IMR-90 (cell line): ENCODE data around the gene RAB36. TPM values are rescaled to one million over a fixed set of nuclear protein-coding genes. Genes with fewer than 3 reads are reported as not detected.

Experiments
- ATAC-seq: fragments of 200-7000 bp; cut with Tn5 transposase; 2 replicates; pipeline ENCODE4 v1.9.1; 2020; ENCODE audit warnings: low read depth, mild to moderate bottlenecking, moderate library complexity
- BruUV-seq: library from RNA; stranded (reverse); fragments of 400-500 nt; replicated peaks from 2 replicates; lab custom pipeline; 2021; lab: Mats Ljungman, UMichigan
- CTCF ChIA-PET: fragments of 300-600 bp; formaldehyde crosslinking; extraction: SDS; loops from one replicate; lab custom pipeline; 2021; ENCODE audit warnings: antibody characterized with exemption; lab: Yijun Ruan, JAX
- POLR2A ChIA-PET: fragments of 300-600 bp; sonication (Branson Sonifier 250); formaldehyde crosslinking; loops from one replicate; lab custom pipeline; 2022; ENCODE audit warnings: antibody characterized with exemption; ENCODE audit not compliant: unreplicated experiment; lab: Charles Lee
- DNase-seq: peaks from one replicate; pipeline ENCODE4 v3.0.0; 2013
- H2AFZ ChIP-seq: replicated peaks from 2 replicates; pipeline ENCODE3; 2013; ENCODE audit warnings: low read length, mild to moderate bottlenecking; ENCODE audit not compliant: poor library complexity
- H2AK5ac ChIP-seq: 2 replicates; pipeline ENCODE4 v1.6.1; 2013; ENCODE audit warnings: low read depth, low read length, inconsistent platforms
- H2AK9ac ChIP-seq: replicated peaks from 2 replicates; pipeline ENCODE3; 2013; ENCODE audit warnings: mild to moderate bottlenecking, low read depth, low read length, moderate library complexity; ENCODE audit not compliant: poor library complexity
- H2BK120ac ChIP-seq: 2 replicates; pipeline ENCODE4 v1.6.1; 2013; ENCODE audit warnings: low read depth, low read length, inconsistent platforms
- H2BK15ac ChIP-seq: 3 replicates; pipeline ENCODE4 v1.6.1; 2013; ENCODE audit warnings: low read depth, low read length, inconsistent platforms
- H2BK20ac ChIP-seq: 2 replicates; pipeline ENCODE4 v1.6.1; 2013; ENCODE audit warnings: low read depth, mild to moderate bottlenecking, inconsistent platforms, low read length, moderate library complexity
- H2BK5ac ChIP-seq: 2 replicates; pipeline ENCODE4 v1.6.1; 2013; ENCODE audit warnings: mild to moderate bottlenecking, low read depth, low read length, inconsistent platforms; ENCODE audit not compliant: poor library complexity, severe bottlenecking
- H3K14ac ChIP-seq: replicated peaks from 2 replicates; pipeline ENCODE4 v1.6.1; 2013; ENCODE audit warnings: low read depth, low read length, inconsistent platforms
- H3K18ac ChIP-seq: 2 replicates; pipeline ENCODE4 v1.6.1; 2013; ENCODE audit warnings: low read depth, low read length, control low read depth
- H3K23ac ChIP-seq: 2 replicates; pipeline ENCODE4 v1.6.1; 2013; ENCODE audit warnings: low read depth, low read length, inconsistent platforms
- H3K27ac ChIP-seq: 2 replicates; pipeline ENCODE4 v1.5.1; 2013; ENCODE audit warnings: mild to moderate bottlenecking, control low read depth, low read length; ENCODE audit not compliant: insufficient read depth
- H3K27me3 ChIP-seq: 2 replicates; pipeline ENCODE4 v1.6.1; 2013; ENCODE audit warnings: low read length; ENCODE audit not compliant: control insufficient read depth, insufficient read depth
- H3K36me3 ChIP-seq: 2 replicates; pipeline ENCODE4 v1.6.1; 2013; ENCODE audit warnings: low read length, mixed read lengths; ENCODE audit not compliant: control insufficient read depth, insufficient read depth
- H3K4ac ChIP-seq: 2 replicates; pipeline ENCODE4 v1.6.1; 2013; ENCODE audit warnings: low read depth, low read length, inconsistent platforms
- H3K4me1 ChIP-seq: 2 replicates; pipeline ENCODE4 v1.6.1; 2013; ENCODE audit warnings: low read length, mixed read lengths; ENCODE audit not compliant: control insufficient read depth, insufficient read depth
- H3K4me2 ChIP-seq: 2 replicates; pipeline ENCODE4 v1.6.1; 2013; ENCODE audit warnings: low read depth, mild to moderate bottlenecking, control low read depth, low read length, moderate library complexity
- H3K4me3 ChIP-seq: 2 replicates; pipeline ENCODE4 v1.5.1; 2013; ENCODE audit warnings: low read depth, mild to moderate bottlenecking, control low read depth, low read length, moderate library complexity; ENCODE audit not compliant: insufficient read depth
- H3K56ac ChIP-seq: 2 replicates; pipeline ENCODE4 v1.6.1; 2013; ENCODE audit warnings: low read length, inconsistent platforms; ENCODE audit not compliant: insufficient read depth; ENCODE audit errors: extremely low read depth
- H3K79me1 ChIP-seq, 2 experiments: 2 replicates each; pipeline ENCODE4 v1.6.1; 2013; ENCODE audit warnings: low read length in 2 of 2, inconsistent platforms in 1 of 2, low read depth in 1 of 2
- H3K9ac ChIP-seq: 2 replicates; pipeline ENCODE4 v1.6.1; 2013; ENCODE audit warnings: low read depth, low read length, control low read depth
- H3K9me1 ChIP-seq: 2 replicates; pipeline ENCODE4 v1.6.1; 2013; ENCODE audit warnings: low read length, inconsistent platforms; ENCODE audit not compliant: insufficient read depth
- H3K9me3 ChIP-seq: 2 replicates; pipeline ENCODE4 v1.6.1; 2013; ENCODE audit warnings: low read length; ENCODE audit not compliant: control insufficient read depth, insufficient read depth
- H4K20me1 ChIP-seq: 2 replicates; pipeline ENCODE4 v1.6.1; 2013; ENCODE audit warnings: low read length, inconsistent platforms; ENCODE audit not compliant: insufficient read depth
- H4K5ac ChIP-seq: 2 replicates; pipeline ENCODE4 v1.6.1; 2013; ENCODE audit warnings: mild to moderate bottlenecking, low read depth, low read length, control low read depth
- H4K8ac ChIP-seq, 2 experiments: 2 replicates each; pipeline ENCODE4 v1.6.1; 2013; ENCODE audit warnings: low read depth in 2 of 2, low read length in 2 of 2, control low read depth in 1 of 2, inconsistent platforms in 1 of 2
- H4K91ac ChIP-seq: 2 replicates; pipeline ENCODE4 v1.6.1; 2013; ENCODE audit warnings: low read depth, low read length, inconsistent platforms; ENCODE audit not compliant: insufficient read depth
- BHLHE40 ChIP-seq: fragments of 150-350 bp; IDR thresholded peaks from 2 replicates; pipeline ENCODE4 v1.6.1; 2016; ENCODE audit warnings: mild to moderate bottlenecking, low read depth, low read length
- CEBPB ChIP-seq: IDR thresholded peaks from 2 replicates; pipeline ENCODE4 v1.6.1; 2012; ENCODE audit warnings: low read depth, low read length, improper control_type of control experiment
- CHD1 ChIP-seq: IDR thresholded peaks from 2 replicates; pipeline ENCODE4 v1.6.1; 2012; ENCODE audit warnings: low read depth, low read length, improper control_type of control experiment
- CTCF ChIP-seq: conservative IDR thresholded peaks from 2 replicates; pipeline ENCODE4 v1.5.1; 2012; ENCODE audit warnings: mild to moderate bottlenecking, low read depth, low read length, improper control_type of control experiment
- FOS ChIP-seq: fragments of 150-350 bp; IDR thresholded peaks from 2 replicates; pipeline ENCODE4 v1.6.1; 2016; ENCODE audit warnings: low read depth, low read length
- MAFK ChIP-seq: IDR thresholded peaks from 2 replicates; pipeline ENCODE4 v1.6.1; 2012; ENCODE audit warnings: low read depth, low read length, improper control_type of control experiment
- MAZ ChIP-seq: IDR thresholded peaks from 2 replicates; pipeline ENCODE4 v1.6.1; 2012; ENCODE audit warnings: low read depth, mild to moderate bottlenecking, low read length, improper control_type of control experiment, moderate library complexity, borderline replicate concordance
- MXI1 ChIP-seq: IDR thresholded peaks from 2 replicates; pipeline ENCODE4 v1.6.1; 2012; ENCODE audit warnings: low read depth, mild to moderate bottlenecking, low read length, moderate library complexity, borderline replicate concordance
- NFE2L2 ChIP-seq: fragments of 150-350 bp; IDR thresholded peaks from 2 replicates; pipeline ENCODE4 v1.6.1; 2016; ENCODE audit warnings: low read depth, mild to moderate bottlenecking, low read length
- POLR2A ChIP-seq: IDR thresholded peaks from 2 replicates; pipeline ENCODE4 v1.6.1; 2012; ENCODE audit warnings: mild to moderate bottlenecking, low read depth, low read length
- RAD21 ChIP-seq: IDR thresholded peaks from 2 replicates; pipeline ENCODE4 v1.6.1; 2012; ENCODE audit warnings: low read length, improper control_type of control experiment
- RCOR1 ChIP-seq: IDR thresholded peaks from 2 replicates; pipeline ENCODE4 v1.6.1; 2012; ENCODE audit warnings: mild to moderate bottlenecking, low read length, improper control_type of control experiment; ENCODE audit not compliant: insufficient replicate concordance
- RFX5 ChIP-seq: IDR thresholded peaks from 2 replicates; pipeline ENCODE4 v1.8.0; 2012; ENCODE audit warnings: low read depth, mild to moderate bottlenecking, low read length, moderate library complexity
- SMC3 ChIP-seq: fragments of 150-350 bp; IDR thresholded peaks from 2 replicates; pipeline ENCODE4 v1.6.1; 2016; ENCODE audit warnings: low read depth, mild to moderate bottlenecking, antibody characterized with exemption, low read length, moderate library complexity
- USF2 ChIP-seq: fragments of 150-350 bp; IDR thresholded peaks from 2 replicates; pipeline ENCODE4 v1.6.1; 2017; ENCODE audit warnings: mild to moderate bottlenecking, antibody characterized with exemption, low read length, low read depth
- WGBS, 2 experiments: methylation state at CpG; one replicate each; pipeline versions ENCODE4 v1.1.5 to v1.1.7; 2013; ENCODE audit warnings: missing lambda C conversion rate in 2 of 2; ENCODE audit not compliant: insufficient read length in 1 of 2; ENCODE audit errors: extremely low coverage in 2 of 2; 5-methylcytosine and 5-hydroxymethylcytosine counted together
- dilution Hi-C: fragments of 300-500 bp; cut with HindIII; formaldehyde crosslinking; loops from one replicate; pipeline ENCODE4 v1.14.3; 2018; ENCODE audit warnings: low sequenced_read_pairs; ENCODE audit not compliant: unreplicated experiment
- in situ Hi-C: fragments of 300-500 bp; cut with MboI; formaldehyde crosslinking; loops from 3 replicates; pipeline ENCODE4 v1.14.3; 2019; ENCODE audit warnings: low sequenced_read_pairs, inconsistent platforms, mixed read lengths
- intact Hi-C: fragments of 100-400 bp; cut with micrococcal nuclease; formaldehyde crosslinking; loops from 2 replicates; pipeline ENCODE4 v1.10.0; 2022
- polyA plus RNA-seq, 3 experiments: library from polyadenylated mRNA; depleted of rRNA; stranded (reverse); fragments of >200 nt; gene quantifications; 2 replicates each; pipeline ENCODE4 v1.2.3, GENCODE V29; 2012; ENCODE audit warnings: low replicate concordance in 1 of 3
- total RNA-seq: library from RNA; depleted of rRNA; stranded (reverse); fragments of >200 nt; gene quantifications from 2 replicates; pipeline ENCODE4 v1.2.3, GENCODE V29; 2012

The RAB36 gene
- total and polyA plus RNA-seq, 2 of the 4 experiments (the other 2 are of a cell fraction), result 3.6 to 4.0 TPM

- no peak for TF ChIP-seq MAFK
- no peak for TF ChIP-seq POLR2A
- TF ChIP-seq RAD21, result no peak
- no peak for TF ChIP-seq SMC3
- no peak for TF ChIP-seq MAZ
Measured at GRCh38 chr22:23153994-23154393, 8.7 kb downstream of the RAB36 start (continued).

GRCh38 chr22:23154461-23154860, 9.2 kb downstream of the RAB36 start:
- Histone ChIP-seq H2AFZ (no peak overlapping the region), H3K79me1 (no peaks in the 10 kb centered on the region), H3K4ac (no peak overlapping the region), H2AK9ac (no peak overlapping the region), H4K8ac (no peak overlapping the region), H3K9ac (no peak overlapping the region), H2AK5ac (no peak overlapping the region), H2BK120ac (no peak overlapping the region), H3K27ac (no peak overlapping the region), H3K36me3 (peaks cover 2% of the 10 kb centered on the region; the same call in 1 of the 2 replicates), H2BK20ac (no peak overlapping the region), H3K18ac (no peak overlapping the region), H4K5ac (no peak overlapping the region), H2BK15ac (no peak overlapping the region), H3K27me3 (no peaks in the 10 kb centered on the region), H3K4me3 (no peak overlapping the region), H4K20me1 (no peaks in the 10 kb centered on the region), H2BK5ac (no peak overlapping the region), H4K91ac (no peak overlapping the region), H3K14ac (no peak overlapping the region), H3K9me1 (no peaks in the 10 kb centered on the region; the same call in 1 of the 2 replicates), H3K56ac (no peak overlapping the region), H3K9me3 (no peaks in the 10 kb centered on the region), H3K4me2 (no peak overlapping the region), H3K4me1 (no peaks in the 10 kb centered on the region), H3K23ac (no peak overlapping the region)
- POLR2A ChIA-PET, result no interaction called here
- ATAC-seq (no peak), DNase-seq (no peak)
- in situ Hi-C loops (no loop called here), intact Hi-C loops (no loop called here), dilution Hi-C loops (no loop called here)
- CTCF ChIA-PET, result no interaction called here
- 82% methylated on average over 2 of the region's 5 CpGs; no CpG with 5 or more reads in 1 of the 2 experiments for WGBS, 2 experiments
- BruUV-seq, result no TSS peak
- TF ChIP-seq FOS (no peak), CEBPB (no peak), RCOR1 (no peak), MAFK (no peak), USF2 (no peak), SMC3 (no peak), MXI1 (no peak), MAZ (no peak), RFX5 (no peak), POLR2A (no peak), CTCF (no peak), CHD1 (no peak), RAD21 (no peak), BHLHE40 (no peak), NFE2L2 (no peak)
